Ovary (tissue), 3 donors: ENCODE data around the gene CDC25C.

ENCODE experiments used
- POLR2A ChIP-seq: fragments of 450-650 bp; IDR thresholded peaks from one replicate; pipeline ENCODE4 v1.6.1; 2017; ENCODE audit warnings: antibody characterized with exemption, mild to moderate bottlenecking, moderate library complexity
- TF ChIP-seq, protein P1 (sequence below), 3 donors: fragments of 450-650 bp in 2 of 3; fragments of 200-600 bp in 1 of 3; IDR thresholded peaks; one replicate each; pipeline versions ENCODE4 v1.5.1 to v1.8.0; 2016 to 2022; ENCODE audit warnings: antibody characterized with exemption in 3 of 3, mild to moderate bottlenecking in 1 of 3
- donor health status: DM: no; HTN: no; CAD: no.

- TF ChIP-seq POLR2A, result peak; percentile 41
- TF ChIP-seq, protein P1, sequence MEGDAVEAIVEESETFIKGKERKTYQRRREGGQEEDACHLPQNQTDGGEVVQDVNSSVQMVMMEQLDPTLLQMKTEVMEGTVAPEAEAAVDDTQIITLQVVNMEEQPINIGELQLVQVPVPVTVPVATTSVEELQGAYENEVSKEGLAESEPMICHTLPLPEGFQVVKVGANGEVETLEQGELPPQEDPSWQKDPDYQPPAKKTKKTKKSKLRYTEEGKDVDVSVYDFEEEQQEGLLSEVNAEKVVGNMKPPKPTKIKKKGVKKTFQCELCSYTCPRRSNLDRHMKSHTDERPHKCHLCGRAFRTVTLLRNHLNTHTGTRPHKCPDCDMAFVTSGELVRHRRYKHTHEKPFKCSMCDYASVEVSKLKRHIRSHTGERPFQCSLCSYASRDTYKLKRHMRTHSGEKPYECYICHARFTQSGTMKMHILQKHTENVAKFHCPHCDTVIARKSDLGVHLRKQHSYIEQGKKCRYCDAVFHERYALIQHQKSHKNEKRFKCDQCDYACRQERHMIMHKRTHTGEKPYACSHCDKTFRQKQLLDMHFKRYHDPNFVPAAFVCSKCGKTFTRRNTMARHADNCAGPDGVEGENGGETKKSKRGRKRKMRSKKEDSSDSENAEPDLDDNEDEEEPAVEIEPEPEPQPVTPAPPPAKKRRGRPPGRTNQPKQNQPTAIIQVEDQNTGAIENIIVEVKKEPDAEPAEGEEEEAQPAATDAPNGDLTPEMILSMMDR (IDR thresholded peaks at IDR 0.05), result no peak
Observed at GRCh38 chr5:138336952-138337684, 5.5 kb upstream of the CDC25C start.
